Loucy (cell line): Measurements from ENCODE around the gene PTTG1IP2.

Experiments
- H2AFZ ChIP-seq: fragments of 200-600 bp; sonication (generic); 2 replicates; pipeline ENCODE4 v1.6.0; 2016; ENCODE audit warnings: antibody characterized with exemption, mild to moderate bottlenecking, low read length, moderate library complexity
- H3F3A ChIP-seq: fragments of 200-600 bp; 2 replicates; pipeline ENCODE4 v1.6.0; 2016; ENCODE audit warnings: antibody characterized with exemption, low read depth, mild to moderate bottlenecking
- H3K27me3 ChIP-seq: fragments of 200-600 bp; sonication (generic); 2 replicates; pipeline ENCODE4 v1.6.1; 2014; ENCODE audit warnings: low read length, mild to moderate bottlenecking; ENCODE audit not compliant: insufficient read depth, poor library complexity, severe bottlenecking
- H3K36me3 ChIP-seq: fragments of 200-600 bp; sonication (generic); 2 replicates; pipeline ENCODE4 v1.6.1; 2016; ENCODE audit warnings: low read length; ENCODE audit not compliant: insufficient read depth
- H3K4me1 ChIP-seq: fragments of 200-600 bp; sonication (generic); 2 replicates; pipeline ENCODE4 v1.5.1; 2014; ENCODE audit warnings: low read length, mild to moderate bottlenecking; ENCODE audit not compliant: insufficient read depth, poor library complexity, severe bottlenecking
- H3K4me2 ChIP-seq: fragments of 200-600 bp; sonication (generic); 2 replicates; pipeline ENCODE4 v1.6.0; 2014; ENCODE audit warnings: antibody characterized with exemption, low read length, low read depth, mild to moderate bottlenecking; ENCODE audit not compliant: poor library complexity, severe bottlenecking
- H3K4me3 ChIP-seq: fragments of 200-600 bp; sonication (generic); 2 replicates; pipeline ENCODE4 v1.5.1; 2014; ENCODE audit warnings: low read length, mild to moderate bottlenecking, mixed read lengths; ENCODE audit not compliant: poor library complexity, severe bottlenecking
- H3K79me2 ChIP-seq: fragments of 200-600 bp; sonication (generic); 2 replicates; pipeline ENCODE4 v1.6.1; 2014; ENCODE audit warnings: low read length; ENCODE audit not compliant: insufficient read depth
- H3K9ac ChIP-seq: fragments of 200-600 bp; sonication (generic); 2 replicates; pipeline ENCODE4 v1.6.0; 2014; ENCODE audit warnings: mild to moderate bottlenecking, low read depth, low read length, moderate library complexity; ENCODE audit not compliant: poor library complexity, severe bottlenecking
- H3K9me2 ChIP-seq: fragments of 200-600 bp; sonication (generic); replicated peaks from 2 replicates; pipeline ENCODE4 v1.6.1; 2016; ENCODE audit warnings: low read depth, low read length, mixed read lengths
- H3K9me3 ChIP-seq: fragments of 200-600 bp; sonication (generic); 2 replicates; pipeline ENCODE4 v1.6.1; 2014; ENCODE audit warnings: mild to moderate bottlenecking, antibody characterized with exemption, low read length, low read depth; ENCODE audit not compliant: insufficient read depth
- H4K20me1 ChIP-seq: fragments of 200-600 bp; sonication (generic); 2 replicates; pipeline ENCODE4 v1.6.0; 2014; ENCODE audit warnings: antibody characterized with exemption, low read length, mild to moderate bottlenecking; ENCODE audit not compliant: insufficient read depth, poor library complexity, severe bottlenecking
- CTCF ChIP-seq: fragments of 200-600 bp; sonication (generic); conservative IDR thresholded peaks from 2 replicates; pipeline ENCODE4 v1.5.1; 2014; ENCODE audit warnings: mild to moderate bottlenecking, antibody characterized with exemption, low read length
- EZH2phosphoT487 ChIP-seq: fragments of 200-600 bp; IDR thresholded peaks from 2 replicates; pipeline ENCODE4 v1.6.1; 2018; ENCODE audit warnings: antibody characterized with exemption, mild to moderate bottlenecking, moderate library complexity, borderline replicate concordance

The PTTG1IP2 gene

GRCh38 chr7:90485734-90486316, 16.4 kb downstream of the PTTG1IP2 start:
- H3K9me3 ChIP-seq: no peaks in the 10 kb centered on the region
- H3K36me3 ChIP-seq: no peaks in the 10 kb centered on the region
- H2AFZ ChIP-seq: no peak overlapping the region
- H3K9me2 ChIP-seq: no peaks in the 10 kb centered on the region; the same call in 1 of the 2 replicates
- no peaks in the 10 kb centered on the region for H4K20me1 ChIP-seq
- H3K27me3 ChIP-seq: no peaks in the 10 kb centered on the region
- no peak overlapping the region for H3K4me2 ChIP-seq
- no peaks in the 10 kb centered on the region for H3F3A ChIP-seq
- H3K4me3 ChIP-seq: no peak overlapping the region
- H3K79me2 ChIP-seq: no peaks in the 10 kb centered on the region
- no peaks in the 10 kb centered on the region for H3K4me1 ChIP-seq
- TF ChIP-seq CTCF (no peak), EZH2phosphoT487 (no peak)
- no peak overlapping the region for H3K9ac ChIP-seq

GRCh38 chr7:90487808-90488207, 18.4 kb downstream of the PTTG1IP2 start:
- Histone ChIP-seq H3K9me2 (no peaks in the 10 kb centered on the region; the same call in 1 of the 2 replicates), H3K9ac (no peak overlapping the region), H3F3A (no peaks in the 10 kb centered on the region), H3K9me3 (no peaks in the 10 kb centered on the region), H3K4me3 (no peak overlapping the region), H3K4me2 (no peak overlapping the region), H2AFZ (no peak overlapping the region), H3K27me3 (no peaks in the 10 kb centered on the region), H3K4me1 (no peaks in the 10 kb centered on the region), H3K36me3 (no peaks in the 10 kb centered on the region), H3K79me2 (no peaks in the 10 kb centered on the region), H4K20me1 (no peaks in the 10 kb centered on the region)
- TF ChIP-seq CTCF (no peak), EZH2phosphoT487 (no peak)

GRCh38 chr7:90488220-90488619, 18.8 kb downstream of the PTTG1IP2 start:
- H3K4me3 ChIP-seq: no peak overlapping the region
- no peaks in the 10 kb centered on the region for H3F3A ChIP-seq
- TF ChIP-seq CTCF: no peak
- no peak for TF ChIP-seq EZH2phosphoT487
- no peaks in the 10 kb centered on the region for H3K9me3 ChIP-seq
- no peak overlapping the region for H3K9ac ChIP-seq
- H2AFZ ChIP-seq: no peak overlapping the region
- H3K9me2 ChIP-seq: no peaks in the 10 kb centered on the region; the same call in 1 of the 2 replicates
- no peaks in the 10 kb centered on the region for H3K4me1 ChIP-seq
- no peaks in the 10 kb centered on the region for H3K36me3 ChIP-seq
- H3K4me2 ChIP-seq: no peak overlapping the region
- no peaks in the 10 kb centered on the region for H3K79me2 ChIP-seq
- H4K20me1 ChIP-seq: no peaks in the 10 kb centered on the region
- H3K27me3 ChIP-seq: no peaks in the 10 kb centered on the region
